NOMO-1 treated with DMSO at 0.1 percent for 48 hours (cell line): ENCODE data around the gene CCDC152.
"Not testable (repeated sequence)": the region's sequence is repeated elsewhere in the genome, so short reads cannot be mapped to it uniquely, and the experiment has no call there.

ENCODE experiments used
- DNase-seq: peaks from one replicate; lab custom pipeline; 2025; ENCODE audit not compliant: unreplicated experiment; lab: John Stamatoyannopoulos, UW

The CCDC152 gene

DNA sequence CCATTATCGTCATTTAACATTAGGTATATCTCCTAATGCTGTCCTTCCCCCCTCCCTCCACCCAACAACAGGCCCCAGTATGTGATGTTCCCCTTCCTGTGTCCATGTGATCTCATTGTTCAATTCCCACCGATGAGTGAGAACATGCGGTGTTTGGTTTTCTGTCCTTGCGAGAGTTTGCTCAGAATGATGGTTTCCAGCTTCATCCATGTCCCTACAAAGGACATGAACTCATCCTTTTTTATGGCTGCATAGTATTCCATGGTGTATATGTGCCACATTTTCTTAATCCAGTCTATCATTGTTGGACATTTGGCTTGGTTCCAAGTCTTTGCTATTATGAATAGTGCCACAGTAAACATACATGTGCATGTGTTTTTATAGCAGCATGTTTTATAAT lies 87.8 kb downstream of the CCDC152 start:
- DNase-seq = not testable (repeated sequence)

DNA sequence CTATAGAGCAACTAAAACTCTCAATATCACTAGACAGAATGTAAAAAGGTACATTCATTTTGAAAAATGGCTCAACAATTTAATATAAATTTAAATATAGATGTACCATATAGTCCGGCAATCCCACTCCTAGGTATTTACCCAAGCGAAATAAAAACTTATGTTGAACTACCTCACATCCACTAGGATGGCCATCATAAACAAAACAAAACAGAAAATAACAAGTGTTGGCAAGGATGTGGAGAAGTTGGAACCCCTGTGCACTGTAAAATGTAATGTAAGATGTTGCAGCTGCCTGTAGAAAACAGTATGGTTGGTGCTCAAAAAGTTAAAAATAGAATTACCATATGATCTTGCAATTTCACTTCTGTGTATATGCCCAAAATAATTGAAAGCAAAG lies 91.9 kb downstream of the CCDC152 start:
- peak; percentile 26 for DNase-seq

DNA sequence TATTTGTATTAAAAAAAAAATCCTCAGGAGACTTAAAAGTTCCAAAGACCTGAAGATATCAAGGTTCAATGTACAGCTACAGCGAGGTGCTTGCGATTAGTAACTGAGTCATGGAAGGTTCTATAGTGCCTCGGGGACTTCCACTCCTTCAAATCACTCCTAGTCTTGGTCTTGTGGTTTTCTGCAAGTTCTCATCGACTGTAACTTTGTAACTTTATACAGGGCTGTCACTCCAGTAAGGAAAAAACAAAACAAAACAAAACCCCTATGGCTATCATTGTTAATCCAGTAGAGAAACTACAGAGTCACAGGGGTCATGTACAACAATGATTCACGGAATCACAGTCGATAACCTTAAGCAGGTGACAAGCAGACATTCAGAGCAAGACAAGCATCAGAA lies 94.9 kb downstream of the CCDC152 start:
- no peak for DNase-seq
